Measurements from ENCODE around the gene MSTN.

DNA sequence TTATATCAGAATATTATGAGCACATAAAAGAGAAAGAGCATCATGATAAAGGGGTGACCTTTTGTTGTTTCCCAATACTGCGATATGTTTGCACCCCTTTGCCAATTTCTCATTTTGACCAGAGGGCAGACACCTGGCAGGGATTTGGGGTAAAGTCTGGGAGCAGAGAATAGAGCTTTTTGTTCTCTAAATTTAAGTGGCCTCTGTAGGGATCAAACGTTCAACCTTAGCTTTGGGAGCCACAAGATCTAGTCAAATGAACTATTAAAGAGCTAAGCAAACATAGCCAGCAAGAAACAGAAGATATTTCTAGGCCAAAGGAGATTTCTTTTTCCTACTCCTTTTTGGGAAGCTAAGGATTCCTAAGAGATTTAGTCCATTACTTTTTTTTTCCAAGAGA lies 1.1 kb upstream of the MSTN start:
- TF ChIP-seq POLR2A (IDR thresholded peaks at IDR 0.05; ENCODE audit: extremely low read depth, insufficient read length), result no peak
- TF ChIP-seq, protein P1, sequence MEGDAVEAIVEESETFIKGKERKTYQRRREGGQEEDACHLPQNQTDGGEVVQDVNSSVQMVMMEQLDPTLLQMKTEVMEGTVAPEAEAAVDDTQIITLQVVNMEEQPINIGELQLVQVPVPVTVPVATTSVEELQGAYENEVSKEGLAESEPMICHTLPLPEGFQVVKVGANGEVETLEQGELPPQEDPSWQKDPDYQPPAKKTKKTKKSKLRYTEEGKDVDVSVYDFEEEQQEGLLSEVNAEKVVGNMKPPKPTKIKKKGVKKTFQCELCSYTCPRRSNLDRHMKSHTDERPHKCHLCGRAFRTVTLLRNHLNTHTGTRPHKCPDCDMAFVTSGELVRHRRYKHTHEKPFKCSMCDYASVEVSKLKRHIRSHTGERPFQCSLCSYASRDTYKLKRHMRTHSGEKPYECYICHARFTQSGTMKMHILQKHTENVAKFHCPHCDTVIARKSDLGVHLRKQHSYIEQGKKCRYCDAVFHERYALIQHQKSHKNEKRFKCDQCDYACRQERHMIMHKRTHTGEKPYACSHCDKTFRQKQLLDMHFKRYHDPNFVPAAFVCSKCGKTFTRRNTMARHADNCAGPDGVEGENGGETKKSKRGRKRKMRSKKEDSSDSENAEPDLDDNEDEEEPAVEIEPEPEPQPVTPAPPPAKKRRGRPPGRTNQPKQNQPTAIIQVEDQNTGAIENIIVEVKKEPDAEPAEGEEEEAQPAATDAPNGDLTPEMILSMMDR (IDR thresholded peaks at IDR 0.05; ENCODE audit: low read depth, low read length), result no peak
- TF ChIP-seq, protein P2, sequence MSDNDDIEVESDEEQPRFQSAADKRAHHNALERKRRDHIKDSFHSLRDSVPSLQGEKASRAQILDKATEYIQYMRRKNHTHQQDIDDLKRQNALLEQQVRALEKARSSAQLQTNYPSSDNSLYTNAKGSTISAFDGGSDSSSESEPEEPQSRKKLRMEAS (IDR thresholded peaks at IDR 0.05; ENCODE audit: low read depth, low read length), result no peak
